Gastrocnemius medialis (tissue), 4 donors: Measurements from ENCODE around the gene DNAJA2. TPM values are rescaled to one million over a fixed set of nuclear protein-coding genes. Genes with fewer than 3 reads are reported as not detected.

Experiments used
- ATAC-seq, 2 donors: fragments of 150-250 bp; one replicate each; pipeline ENCODE4 v1.9.1; 2016
- DNase-seq, 2 donors: peaks; one replicate each; pipeline ENCODE4 v3.0.0-alpha.2; 2019
- H3K27ac ChIP-seq, 4 donors: fragments of 200-600 bp; sonication (generic); 1 replicate in 1 of 4; 2 replicates in 3 of 4; pipeline ENCODE4 v1.5.1; 2016 to 2018; ENCODE audit warnings: mild to moderate bottlenecking in 2 of 4, moderate library complexity in 1 of 4
- H3K27me3 ChIP-seq, 3 donors: fragments of 200-600 bp; sonication (generic) in 2 of 3; 1 replicate in 1 of 3; 2 replicates in 2 of 3; pipeline versions ENCODE4 v1.5.1 to v1.6.0; 2016 to 2019; ENCODE audit warnings: mild to moderate bottlenecking in 1 of 3, moderate library complexity in 1 of 3
- H3K36me3 ChIP-seq, 2 donors: fragments of 200-600 bp; sonication (generic) in 1 of 2; one replicate each; pipeline ENCODE4 v1.5.1; 2017 to 2018
- H3K4me1 ChIP-seq, 2 donors: fragments of 200-600 bp; sonication (generic) in 1 of 2; one replicate each; pipeline ENCODE4 v1.5.1; 2016 to 2017; ENCODE audit warnings: mild to moderate bottlenecking in 2 of 2
- H3K4me3 ChIP-seq, 4 donors: fragments of 200-600 bp; sonication (generic) in 3 of 4; 1 replicate in 1 of 4; 2 replicates in 3 of 4; pipeline ENCODE4 v1.5.1; 2016 to 2019; ENCODE audit warnings: mild to moderate bottlenecking in 2 of 4
- H3K9me3 ChIP-seq, 3 donors: fragments of 200-600 bp; sonication (generic) in 2 of 3; 1 replicate in 1 of 3; 2 replicates in 2 of 3; pipeline ENCODE4 v1.5.1; 2016 to 2019
- CTCF ChIP-seq, 5 experiments: fragments of 450-650 bp in 3 of 5; fragments of 200-600 bp in 2 of 5; sonication (generic) in 2 of 5; IDR thresholded peaks in 4 of 5; conservative IDR thresholded peaks in 1 of 5; 1 replicate in 4 of 5; 2 replicates in 1 of 5; pipeline ENCODE4 v1.5.1; 2016 to 2019; ENCODE audit warnings: antibody characterized with exemption in 5 of 5, mild to moderate bottlenecking in 3 of 5, moderate library complexity in 3 of 5
- POLR2A ChIP-seq, 2 donors: fragments of 450-650 bp; IDR thresholded peaks; one replicate each; pipeline ENCODE4 v1.6.1; 2017; ENCODE audit warnings: antibody characterized with exemption in 2 of 2, mild to moderate bottlenecking in 2 of 2, moderate library complexity in 2 of 2
- in situ Hi-C, 4 donors: fragments of 200-750 bp; cut with MboI; loops; one replicate each; pipeline versions ENCODE4 v1.15.0 to v1.8.0; 2017; ENCODE audit warnings: low sequenced_read_pairs in 4 of 4
- intact Hi-C: fragments of 100-400 bp; cut with DNase I; formaldehyde crosslinking; loops from one replicate; pipeline ENCODE4 v1.15.1; 2023; ENCODE audit warnings: low total_unique reads
- total RNA-seq, 4 donors: library from RNA; depleted of rRNA; stranded (reverse); fragments of >200 nt; gene quantifications; one replicate each; pipeline versions ENCODE4 v1.1.0 to v1.2.3, GENCODE V29; 2016

The DNAJA2 gene
- total RNA-seq, 4 donors from 2014 or later, result 57.4 to 79.6 (median 70.5) TPM

GRCh38 chr16:46996391-46996790 lies 22.9 kb upstream of the DNAJA2 start:
- no peak for TF ChIP-seq POLR2A (IDR thresholded peaks at IDR 0.05)
- TF ChIP-seq CTCF (IDR thresholded peaks at IDR 0.05 in 4 of 5, conservative IDR thresholded peaks at IDR 0.05 in 1 of 5), result no peak
- Histone ChIP-seq H3K36me3 (no peaks in the 10 kb centered on the region), H3K9me3 (no peaks in the 10 kb centered on the region), H3K4me3 (no peak overlapping the region), H3K27me3 (no peaks in the 10 kb centered on the region), H3K4me1 (no peaks in the 10 kb centered on the region), H3K27ac (no peak overlapping the region)
- intact Hi-C loops, result no loop called here
- DNase-seq (no peak), ATAC-seq (no peak)
- in situ Hi-C loops, result no loop called here

DNA sequence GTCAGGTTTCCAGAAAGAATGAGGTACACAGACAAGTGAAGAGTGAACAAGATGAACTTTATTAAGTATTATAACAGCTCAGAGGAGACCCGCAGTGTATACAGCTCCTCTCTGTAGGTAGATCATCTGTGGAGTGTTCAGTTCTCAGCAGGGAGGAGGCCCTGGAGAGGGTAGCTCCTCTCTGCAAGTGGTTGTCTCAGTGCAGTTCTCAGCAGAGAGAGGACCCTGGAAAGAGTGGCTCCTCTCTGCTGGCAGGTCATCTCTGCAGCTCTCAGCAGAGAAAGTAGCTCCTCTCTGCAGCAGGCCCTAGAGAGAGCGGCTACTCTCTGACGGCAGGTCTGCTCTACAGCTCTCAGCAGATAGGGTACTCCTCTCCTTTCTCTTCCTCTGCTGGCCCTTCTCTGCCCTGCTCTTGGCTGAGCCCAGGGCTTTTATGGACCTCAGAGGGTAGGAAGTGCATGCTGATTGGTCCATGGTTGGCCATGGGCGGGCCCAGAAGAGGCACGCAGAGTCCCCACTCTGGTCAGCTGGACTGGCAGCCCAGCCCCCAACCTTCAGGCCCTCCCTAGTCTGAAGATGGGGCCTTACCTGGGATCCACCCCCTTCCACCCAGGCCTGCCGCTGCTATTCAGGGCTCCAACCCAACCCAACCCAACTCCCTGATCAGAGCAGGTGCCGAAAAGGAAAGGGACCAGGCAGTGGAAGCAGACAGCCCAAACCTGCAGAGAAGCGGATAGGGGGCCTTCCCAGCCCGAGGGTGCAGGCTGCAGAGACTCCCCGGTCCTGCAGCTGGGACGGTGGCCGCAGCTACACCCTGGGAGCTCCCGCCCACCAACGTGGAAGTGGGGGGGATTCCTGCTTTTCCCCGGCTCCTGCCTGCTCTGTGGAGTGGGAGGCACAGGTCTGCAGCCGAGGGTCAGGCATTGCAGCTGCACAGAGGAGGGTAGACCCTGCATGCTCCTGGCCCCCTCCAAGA lies 18.5 kb upstream of the DNAJA2 start:
- intact Hi-C loops, result no loop called here
- ATAC-seq (no peak), DNase-seq (no peak)
- Histone ChIP-seq H3K4me1 (no peaks in the 10 kb centered on the region), H3K36me3 (no peaks in the 10 kb centered on the region), H3K27me3 (no peaks in the 10 kb centered on the region), H3K9me3 (no peaks in the 10 kb centered on the region), H3K4me3 (no peak overlapping the region), H3K27ac (no peak overlapping the region)
- in situ Hi-C loops, result no loop called here
- TF ChIP-seq CTCF (IDR thresholded peaks at IDR 0.05 in 4 of 5, conservative IDR thresholded peaks at IDR 0.05 in 1 of 5) (no peak), POLR2A (IDR thresholded peaks at IDR 0.05) (no peak)

DNA sequence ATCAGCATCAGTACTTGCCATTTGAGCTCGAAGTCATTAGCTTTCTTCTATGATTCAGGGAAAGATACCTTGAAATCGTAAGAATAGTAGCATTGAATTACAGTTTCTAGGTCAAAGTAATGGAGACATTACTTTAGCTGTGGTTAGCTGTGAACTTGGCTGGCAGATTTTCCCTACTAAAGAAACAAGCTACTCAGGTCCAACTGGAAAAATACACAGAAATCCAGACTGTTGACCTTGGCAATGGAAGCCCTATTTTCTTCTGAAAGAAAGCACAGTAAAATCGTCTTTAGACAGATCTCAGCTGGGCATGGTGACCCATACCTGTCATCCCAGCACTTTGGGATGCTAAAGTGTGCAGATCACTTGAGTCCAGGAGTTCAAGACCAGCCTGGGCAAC lies 13.4 kb upstream of the DNAJA2 start:
- in situ Hi-C loops, result no loop called here

DNA sequence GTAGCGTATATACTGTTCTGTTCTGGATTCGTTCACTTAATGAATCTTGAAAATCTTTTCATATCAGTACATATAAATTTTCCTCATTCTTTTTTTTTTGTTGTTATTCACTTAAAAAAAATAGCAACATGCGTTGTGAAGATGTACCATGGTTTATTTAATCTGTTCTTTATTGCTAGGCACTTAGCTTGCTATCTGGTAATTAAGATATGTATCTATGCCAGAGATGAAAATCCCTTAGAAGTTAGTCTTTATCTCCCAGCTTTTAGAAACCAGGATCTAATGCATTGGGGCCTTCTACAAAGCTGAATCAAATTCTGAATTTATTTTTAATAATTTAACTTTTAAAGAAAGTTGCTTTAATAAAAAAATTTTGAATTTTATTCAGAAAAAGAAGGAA lies 13.0 kb upstream of the DNAJA2 start:
- no peak overlapping the region for H3K27ac ChIP-seq
- no peak overlapping the region for H3K4me3 ChIP-seq
- intact Hi-C loops, result no loop called here
- in situ Hi-C loops, result no loop called here
- no peak for TF ChIP-seq POLR2A (IDR thresholded peaks at IDR 0.05)
- TF ChIP-seq CTCF (IDR thresholded peaks at IDR 0.05 in 4 of 5, conservative IDR thresholded peaks at IDR 0.05 in 1 of 5), result no peak
- DNase-seq (no peak), ATAC-seq (no peak)
- H3K27me3 ChIP-seq, result no peaks in the 10 kb centered on the region
- no peaks in the 10 kb centered on the region for H3K36me3 ChIP-seq
- no peaks in the 10 kb centered on the region for H3K4me1 ChIP-seq
- no peaks in the 10 kb centered on the region for H3K9me3 ChIP-seq

More for the DNA sequence above, 13.4 kb upstream of the DNAJA2 start:
- DNase-seq, result no peak
- Histone ChIP-seq H3K4me1 (no peaks in the 10 kb centered on the region), H3K9me3 (no peaks in the 10 kb centered on the region), H3K27me3 (no peaks in the 10 kb centered on the region), H3K36me3 (no peaks in the 10 kb centered on the region), H3K4me3 (no peak overlapping the region), H3K27ac (no peak overlapping the region)
- TF ChIP-seq POLR2A (IDR thresholded peaks at IDR 0.05) (no peak), CTCF (IDR thresholded peaks at IDR 0.05 in 4 of 5, conservative IDR thresholded peaks at IDR 0.05 in 1 of 5) (no peak)
- ATAC-seq, result no peak
- intact Hi-C loops, result no loop called here
